K562 (cell line): ENCODE results near the gene VGLL4. TPM values are rescaled to one million over a fixed set of nuclear protein-coding genes. Genes with fewer than 3 reads are reported as not detected.

Experiments used
- ATAC-seq: fragments of 200-7000 bp; cut with Tn5 transposase; 3 replicates; pipeline ENCODE4 v1.9.1; 2020; ENCODE audit warnings: moderate library complexity
- BruUV-seq: library from RNA; stranded (reverse); fragments of 400-500 nt; replicated peaks from 2 replicates; lab custom pipeline; 2021; lab: Mats Ljungman, UMichigan
- CTCF ChIA-PET: fragments of 300-600 bp; formaldehyde crosslinking; extraction: SDS; loops from one replicate; lab custom pipeline; 2021; ENCODE audit warnings: low intra/inter-chr PET ratio; lab: Yijun Ruan, JAX
- POLR2A ChIA-PET: fragments of 300-600, 350-650 bp; sonication (Branson Sonifier 250); formaldehyde crosslinking; extraction: SDS; loops from one replicate; lab custom pipeline; 2021; ENCODE audit warnings: antibody characterized with exemption, inconsistent platforms; lab: Yijun Ruan, JAX
- DNase-seq, 4 experiments: peaks; one replicate each; pipeline versions ENCODE4 v3.0.0 to v3.0.0-alpha.2; 2011 to 2018; ENCODE audit warnings: low spot score in 3 of 4, mixed read lengths in 3 of 4; ENCODE audit errors: extremely low read depth in 1 of 4
- FAIRE-seq: peaks from 2 replicates; lab custom pipeline; 2011; peaks lifted over from hg19 to GRCh38; lab: Jason Lieb, UNC
- H2AFZ ChIP-seq: 2 replicates; pipeline ENCODE4 v1.6.0; 2011; ENCODE audit warnings: low read depth, low read length, control low read depth, inconsistent platforms
- H3K27ac ChIP-seq: fragments of 200-600 bp; 3 replicates; pipeline ENCODE4 v1.8.0; 2011; ENCODE audit warnings: low read depth, mild to moderate bottlenecking, control low read depth, inconsistent platforms, low read length, moderate library complexity, mixed read lengths; ENCODE audit errors: extremely low read depth
- H3K27me3 ChIP-seq, 2 experiments: fragments of 300-600 bp in 1 of 2; 2 replicates in 1 of 2; 3 replicates in 1 of 2; pipeline versions ENCODE4 v1.6.0 to v1.8.0; 2011; ENCODE audit warnings: inconsistent platforms in 2 of 2, low read length in 2 of 2, mild to moderate bottlenecking in 1 of 2, mixed read lengths in 1 of 2, moderate library complexity in 1 of 2; ENCODE audit not compliant: control insufficient read depth in 2 of 2, insufficient read depth in 2 of 2
- H3K36me3 ChIP-seq: fragments of 300-600 bp; 3 replicates; pipeline ENCODE4 v1.8.0; 2011; ENCODE audit warnings: mild to moderate bottlenecking, low read length, inconsistent platforms; ENCODE audit not compliant: control insufficient read depth, insufficient read depth
- H3K4me1 ChIP-seq, 2 experiments: fragments of 200-600 bp in 1 of 2; replicated peaks in 1 of 2; 2 replicates in 1 of 2; 3 replicates in 1 of 2; pipeline versions ENCODE4 v1.5.1 to v1.8.0; 2011; ENCODE audit warnings: inconsistent platforms in 2 of 2, low read length in 2 of 2, mild to moderate bottlenecking in 1 of 2, mixed read lengths in 1 of 2, moderate library complexity in 1 of 2; ENCODE audit not compliant: control insufficient read depth in 2 of 2, insufficient read depth in 2 of 2
- H3K4me2 ChIP-seq: 2 replicates; pipeline ENCODE4 v1.6.1; 2011; ENCODE audit warnings: low read length, control low read depth, inconsistent platforms, mixed read lengths; ENCODE audit not compliant: insufficient read depth
- H3K4me3 ChIP-seq: fragments of 200-600 bp; sonication (generic), shearing (Covaris generic); 2 replicates; pipeline ENCODE4 v1.5.1; 2016; ENCODE audit warnings: control low read depth, inconsistent platforms
- H3K79me2 ChIP-seq: fragments of 200-600 bp; 3 replicates; pipeline ENCODE4 v1.8.0; 2011; ENCODE audit warnings: low read length, inconsistent platforms; ENCODE audit not compliant: control insufficient read depth, insufficient read depth
- H3K9ac ChIP-seq, 2 experiments: 2 replicates each; pipeline versions ENCODE4 v1.6.0 to v1.6.1; 2011; ENCODE audit warnings: low read depth in 2 of 2, low read length in 2 of 2, control low read depth in 1 of 2, inconsistent platforms in 1 of 2, mild to moderate bottlenecking in 1 of 2, mixed read lengths in 1 of 2; ENCODE audit not compliant: insufficient read depth in 1 of 2
- H3K9me1 ChIP-seq: one replicate; pipeline ENCODE4 v1.6.0; 2011; ENCODE audit warnings: inconsistent platforms, mild to moderate bottlenecking, low read length, moderate library complexity; ENCODE audit not compliant: control insufficient read depth, insufficient read depth
- H3K9me3 ChIP-seq: replicated peaks from 2 replicates; pipeline ENCODE4 v1.5.1; 2011; ENCODE audit warnings: low read depth, low read length, inconsistent platforms; ENCODE audit not compliant: control insufficient read depth, insufficient read depth
- H4K20me1 ChIP-seq: replicated peaks from 2 replicates; pipeline ENCODE4 v1.6.1; 2011; ENCODE audit warnings: low read length, inconsistent platforms, mixed read lengths; ENCODE audit not compliant: control insufficient read depth, insufficient read depth
- NBN ChIP-seq: fragments of 450-650 bp; IDR thresholded peaks from 2 replicates; pipeline ENCODE4 v1.6.1; 2016; ENCODE audit warnings: low read depth, mild to moderate bottlenecking
- POLR2G ChIP-seq: fragments of 200-400 bp; formaldehyde crosslinking; IDR thresholded peaks from 2 replicates; pipeline ENCODE4 v1.6.1; 2017; ENCODE audit warnings: low read depth, mild to moderate bottlenecking, antibody characterized with exemption, low read length, moderate library complexity
- RBM22 ChIP-seq: fragments of 200-400 bp; formaldehyde crosslinking; IDR thresholded peaks from 2 replicates; pipeline ENCODE4 v1.6.1; 2018; ENCODE audit warnings: low read length, low read depth; ENCODE audit not compliant: poor library complexity, severe bottlenecking
- ZNF354B ChIP-seq: fragments of 250-450 bp; sonication (Bioruptor Pico); IDR thresholded peaks from 2 replicates; pipeline ENCODE4 v1.4.0; 2020
- WGBS: fragments of 100-300 bp; shearing (Covaris generic); methylation state at CpG from one replicate; pipeline ENCODE4 v1.1.6; 2016; ENCODE audit warnings: low coverage, mixed read lengths; ENCODE audit not compliant: insufficient coverage; ENCODE audit errors: missing lambda C conversion rate; 5-methylcytosine and 5-hydroxymethylcytosine counted together
- in situ Hi-C: fragments of 300-500 bp; cut with MboI; formaldehyde crosslinking; loops from 4 replicates; pipeline ENCODE4 v1.15.0; 2018; ENCODE audit warnings: inconsistent platforms, mixed read lengths
- intact Hi-C: fragments of 100-400 bp; cut with micrococcal nuclease; formaldehyde crosslinking; loops from 2 replicates; pipeline ENCODE4 v1.14.2; 2022
- polyA plus RNA-seq, 8 experiments: library from polyadenylated mRNA; depleted of rRNA in 4 of 8; stranded (reverse) in 5 of 8; unstranded in 3 of 8; fragments of >200 nt; fragmentation: Nextera tagmentation in 2 of 8; fragmentation: Illumina TruSeq in 1 of 8; extraction: Ambion mirVana in 2 of 8; extraction: Trizol in 1 of 8; gene quantifications; 2 replicates each; pipeline versions ENCODE4 v1.2.1 to v1.2.3, GENCODE V29; 2011 to 2014; ENCODE audit warnings: inconsistent platforms in 1 of 8, missing spikeins in 1 of 8
- total RNA-seq, 7 experiments: library from RNA; depleted of rRNA in 6 of 7; stranded (reverse); fragments of >200 nt in 6 of 7; fragmentation: Illumina TruSeq in 2 of 7; extraction: Trizol in 2 of 7; gene quantifications; 2 replicates each; pipeline versions ENCODE4 v1.2.1 to v1.2.3, GENCODE V29; 2011 to 2021; ENCODE audit warnings: low replicate concordance in 1 of 7
- TF ChIP-seq, protein P1 (sequence below): fragments of 450-650 bp; formaldehyde crosslinking; IDR thresholded peaks from 2 replicates; pipeline ENCODE4 v1.4.0; 2022; ENCODE audit warnings: missing genetic modification characterization
- TF ChIP-seq, protein P2 (sequence below): fragments of 250-450 bp; sonication (Bioruptor Pico); IDR thresholded peaks from 2 replicates; pipeline ENCODE4 v1.5.0; 2021; ENCODE audit warnings: mild to moderate bottlenecking, moderate library complexity

VGLL4 gene
- total and polyA plus RNA-seq, 9 of the 15 experiments (the other 6 are each of a cell fraction or from before 2014, with no cell fraction given): 0.27 to 10.9 (median 8.6) TPM

DNA sequence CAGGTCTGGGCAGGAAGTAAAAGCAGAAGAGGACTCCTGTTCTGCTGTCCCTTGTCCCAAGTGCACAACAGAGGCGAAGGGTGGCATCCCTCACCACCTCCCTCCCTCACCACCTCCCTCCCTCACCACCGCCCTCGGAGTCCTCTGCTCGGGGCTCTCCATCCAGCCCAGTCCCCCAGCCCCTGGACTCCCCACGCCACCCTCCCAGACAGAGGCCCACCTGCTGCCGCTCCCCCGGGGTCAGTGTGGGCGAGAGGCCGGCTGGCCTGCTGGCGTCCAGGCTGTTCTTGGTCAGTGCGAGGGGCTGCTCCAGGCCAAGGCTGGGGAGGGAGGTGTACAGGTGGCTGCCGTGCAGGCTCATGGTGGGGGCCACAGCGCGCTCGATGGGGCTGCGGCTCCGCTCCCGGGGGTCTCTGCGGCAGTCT is 79.1 kb downstream of the VGLL4 start:
- no peaks in the 10 kb centered on the region; the same call in 2 of the 3 replicates for H3K36me3 ChIP-seq
- no peaks in the 10 kb centered on the region for H3K9me3 ChIP-seq
- no TSS peak for BruUV-seq
- no peak for DNase-seq
- FAIRE-seq: no peak
- TF ChIP-seq RBM22 (peak; percentile 28), ZNF354B (CRISPR knock-in tag) (no peak), NBN (no peak), POLR2G (peak; percentile 45)
- TF ChIP-seq, protein P1, sequence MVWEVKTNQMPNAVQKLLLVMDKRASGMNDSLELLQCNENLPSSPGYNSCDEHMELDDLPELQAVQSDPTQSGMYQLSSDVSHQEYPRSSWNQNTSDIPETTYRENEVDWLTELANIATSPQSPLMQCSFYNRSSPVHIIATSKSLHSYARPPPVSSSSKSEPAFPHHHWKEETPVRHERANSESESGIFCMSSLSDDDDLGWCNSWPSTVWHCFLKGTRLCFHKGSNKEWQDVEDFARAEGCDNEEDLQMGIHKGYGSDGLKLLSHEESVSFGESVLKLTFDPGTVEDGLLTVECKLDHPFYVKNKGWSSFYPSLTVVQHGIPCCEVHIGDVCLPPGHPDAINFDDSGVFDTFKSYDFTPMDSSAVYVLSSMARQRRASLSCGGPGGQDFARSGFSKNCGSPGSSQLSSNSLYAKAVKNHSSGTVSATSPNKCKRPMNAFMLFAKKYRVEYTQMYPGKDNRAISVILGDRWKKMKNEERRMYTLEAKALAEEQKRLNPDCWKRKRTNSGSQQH (CRISPR knock-in tag): no peak
- TF ChIP-seq, protein P2, sequence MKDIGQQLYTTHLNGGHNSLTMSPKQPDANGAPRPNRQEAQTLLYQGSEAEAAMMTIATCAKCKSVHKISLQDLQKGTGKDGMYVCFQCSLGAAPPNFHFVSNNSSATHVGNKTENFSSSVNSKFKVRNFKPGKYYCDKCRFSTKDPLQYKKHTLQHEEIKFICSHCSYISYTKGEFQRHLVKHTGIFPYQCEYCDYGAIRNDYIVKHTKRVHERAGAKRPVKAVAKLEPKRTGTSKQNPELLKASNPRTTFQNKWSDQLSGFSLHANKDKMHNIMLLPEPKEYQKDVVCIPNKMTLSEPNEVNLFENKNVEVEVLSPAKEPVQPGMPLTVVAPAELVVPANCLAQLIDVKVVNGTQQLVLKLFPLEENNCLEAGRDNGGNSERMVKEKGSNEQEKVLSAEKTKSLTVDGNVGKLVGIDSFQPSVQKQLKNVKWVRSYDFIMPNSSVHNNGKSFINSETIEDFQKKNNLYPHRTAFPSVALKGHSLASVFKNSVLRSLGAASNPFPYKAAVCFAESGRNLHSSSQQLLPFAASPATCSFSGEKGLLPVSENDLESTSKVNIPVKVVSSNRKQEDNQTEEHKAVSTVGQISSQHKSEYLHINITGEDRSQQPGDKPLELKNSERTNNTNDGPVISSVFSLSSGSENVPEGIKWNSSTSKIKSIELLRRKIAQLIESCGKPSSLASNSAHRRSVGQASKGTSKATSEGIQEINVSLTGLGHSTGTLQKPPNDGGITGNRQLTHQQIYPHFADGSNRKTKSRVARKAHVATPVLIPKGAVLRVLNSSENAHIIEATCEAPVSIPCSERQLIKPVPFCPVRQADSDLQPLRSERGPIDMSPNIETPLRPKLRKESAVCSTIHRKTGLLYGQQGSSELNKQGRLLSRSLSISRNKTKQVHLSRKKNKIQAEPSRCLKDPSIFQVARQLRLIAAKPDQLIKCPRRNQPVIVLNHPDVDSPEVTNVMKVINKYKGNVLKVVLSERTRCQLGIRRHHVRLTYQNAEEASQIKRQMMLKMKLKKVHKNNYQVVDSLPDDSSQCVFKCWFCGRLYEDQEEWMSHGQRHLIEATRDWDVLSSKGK (CRISPR knock-in tag): no peak
- TF ChIP-seq, all 486 proteins: peak for 2
- in situ Hi-C loops: no loop called here
- Histone ChIP-seq H3K4me2 (no peak overlapping the region), H3K27ac (no peak overlapping the region), H3K9ac (no peak overlapping the region; a peak in 1 of 4 replicates), H3K79me2 (no peaks in the 10 kb centered on the region), H4K20me1 (peaks cover 14% of the 10 kb centered on the region), H3K27me3 (no peaks in the 10 kb centered on the region), H3K9me1 (no peaks in the 10 kb centered on the region), H3K4me3 (no peak overlapping the region), H2AFZ (no peak overlapping the region), H3K4me1 (peaks cover 0 to 13% of the 10 kb centered on the region in 2 experiments; a peak in 1 of 5 replicates)
- WGBS: 76% methylated on average over 14 of the region's 19 CpGs
- ChIA-PET CTCF (no interaction called here), POLR2A (no interaction called here)
- no peak for ATAC-seq
- intact Hi-C loops: no loop called here
